Measurements from ENCODE around the gene PPP1R7.
A peak's percentile ranks its signal among the peaks of the same experiment; 100 is the strongest.

PPP1R7 gene

DNA sequence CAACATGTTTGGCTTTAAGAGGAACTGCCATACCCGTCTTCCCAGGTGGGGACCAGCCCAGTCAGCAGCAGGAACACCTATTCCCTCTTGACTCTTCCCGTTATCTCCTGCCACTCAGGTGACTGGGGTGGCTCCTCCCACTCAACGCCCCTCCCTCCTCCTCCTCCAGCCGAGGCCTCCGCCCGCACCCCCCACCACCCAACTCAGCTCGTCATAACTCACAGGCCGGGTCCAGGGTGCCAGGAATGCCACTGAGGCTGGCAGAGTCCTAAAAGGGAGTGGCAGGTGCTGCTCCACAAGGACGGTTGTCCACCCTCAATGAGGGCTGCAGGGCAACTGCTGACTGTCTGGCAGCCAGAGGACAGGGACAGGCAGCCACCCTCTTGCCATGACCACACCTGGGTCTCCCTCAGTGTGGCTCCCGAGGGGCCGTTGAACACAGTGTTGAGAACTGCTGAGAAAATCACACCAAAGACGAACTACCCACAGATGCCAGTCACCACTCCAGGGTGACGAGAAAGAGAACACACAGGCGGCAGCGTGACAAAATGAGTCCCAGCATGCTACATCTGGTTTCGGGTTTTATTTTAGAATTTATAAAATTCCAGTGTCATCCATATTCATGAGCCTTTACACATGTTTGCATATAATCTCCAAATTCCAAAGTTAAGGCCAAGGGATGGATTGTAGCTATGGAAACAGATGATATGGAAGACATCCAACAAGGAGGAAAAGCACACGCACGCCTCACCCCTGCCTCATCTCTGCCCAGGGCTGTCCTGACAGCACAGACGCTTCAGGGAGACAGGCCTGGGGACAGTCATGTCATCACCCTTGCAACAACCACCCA is 76.7 kb downstream of the PPP1R7 start:
- no peak for TF ChIP-seq Cebpa-rat (IDR thresholded peaks at IDR 0.05)
- Histone ChIP-seq H3K36me3 (peaks cover 52 to 74% (median 65%) of the 10 kb centered on the region in 11 experiments), H3K27ac (no peak overlapping the region), H3K4me2 (no peak overlapping the region), H3K4me3 (no peak overlapping the region), H3K4me1 (peaks cover 13 to 23% (median 16%) of the 10 kb centered on the region in 10 experiments; a peak in 19 of 20 replicates), H3K27me3 (no peaks in the 10 kb centered on the region), H3K9ac (no peak overlapping the region), H4K20me1 (peaks cover 7 to 92% (median 41%) of the 10 kb centered on the region in 11 experiments; a peak in 17 of 22 replicates), H3K9me3 (replicated peaks in 1 of 11) (no peaks in the 10 kb centered on the region)

DNA sequence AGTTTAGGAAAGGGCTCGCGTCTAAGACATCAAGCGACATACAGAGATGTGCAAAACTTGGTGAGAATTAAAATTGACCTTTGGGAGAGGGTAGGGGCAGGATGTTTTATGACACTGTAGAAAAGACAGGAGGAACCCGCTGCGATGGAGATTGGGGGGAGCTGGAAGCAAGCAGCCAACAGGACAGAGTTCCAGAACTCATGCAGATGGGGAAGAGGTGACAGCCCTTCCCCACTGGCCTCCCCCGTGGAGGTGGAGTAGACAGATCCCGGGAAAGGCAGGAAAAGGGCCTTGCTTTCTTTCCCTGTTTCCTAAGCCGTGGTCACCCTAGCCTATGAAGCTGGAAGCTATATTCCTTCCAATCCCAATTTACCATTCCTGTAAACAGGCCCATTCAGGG is 77.3 kb downstream of the PPP1R7 start:
- H3K27ac ChIP-seq, result peak overlapping the region in 1 of 11 experiments; percentile 5; a peak in 1 of 22 replicates
- no peaks in the 10 kb centered on the region for H3K27me3 ChIP-seq
- H4K20me1 ChIP-seq, result peaks cover 9 to 97% (median 47%) of the 10 kb centered on the region in 11 experiments; a peak in 18 of 22 replicates
- H3K9me3 ChIP-seq (replicated peaks in 1 of 11), result no peaks in the 10 kb centered on the region
- TF ChIP-seq Cebpa-rat (IDR thresholded peaks at IDR 0.05), result no peak
- no peak overlapping the region for H3K4me3 ChIP-seq
- peaks cover 14 to 23% (median 16%) of the 10 kb centered on the region in 10 experiments; a peak in 19 of 20 replicates for H3K4me1 ChIP-seq
- peaks cover 58 to 81% (median 72%) of the 10 kb centered on the region in 11 experiments for H3K36me3 ChIP-seq
- H3K9ac ChIP-seq, result no peak overlapping the region
- no peak overlapping the region for H3K4me2 ChIP-seq

DNA sequence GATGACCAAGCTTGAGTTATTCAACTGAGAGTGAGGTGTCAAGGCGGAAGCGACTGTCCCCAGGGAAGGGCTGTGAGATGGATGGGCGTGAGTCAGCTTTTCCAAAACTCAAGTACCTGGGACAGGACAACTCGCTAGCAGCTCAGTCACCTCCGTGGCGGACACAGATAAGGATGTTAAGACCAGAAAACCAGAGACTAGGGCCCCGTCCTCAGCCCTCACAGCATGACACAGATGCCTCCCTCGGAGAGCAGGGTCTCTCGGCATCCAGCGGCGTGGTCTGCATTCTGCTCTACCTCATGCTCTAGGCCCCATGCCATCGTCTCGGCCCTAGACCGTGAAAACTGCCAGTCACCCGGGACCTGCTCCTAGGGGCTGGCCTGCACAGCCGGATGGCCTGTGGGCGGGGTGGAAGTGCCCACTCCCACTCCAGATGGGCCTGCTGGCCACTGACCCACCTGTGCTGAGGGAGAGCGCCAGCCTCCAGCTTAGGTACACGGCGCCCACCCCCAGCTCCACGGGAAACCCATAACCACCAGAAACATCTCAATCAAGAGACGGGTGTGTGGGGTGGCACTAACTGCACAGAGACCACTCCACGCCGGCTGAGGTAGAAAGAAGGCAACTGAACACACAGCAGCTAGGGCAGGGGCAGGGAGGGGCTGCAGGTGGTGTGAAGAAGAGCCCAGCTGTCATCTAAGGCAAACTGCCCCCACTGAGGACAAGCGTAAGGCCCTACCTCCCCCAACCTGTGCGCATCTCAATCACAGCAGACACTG is 78.0 kb downstream of the PPP1R7 start:
- Histone ChIP-seq H3K4me1 (peaks cover 9 to 24% (median 17%) of the 10 kb centered on the region in 10 experiments; a peak in 19 of 20 replicates), H3K4me3 (no peak overlapping the region), H3K36me3 (peaks cover 65 to 87% (median 79%) of the 10 kb centered on the region in 11 experiments), H3K27ac (peak overlapping the region in 1 of 11 experiments; percentile 5; a peak in 1 of 22 replicates), H3K27me3 (no peaks in the 10 kb centered on the region), H3K9ac (no peak overlapping the region), H3K4me2 (no peak overlapping the region), H3K9me3 (replicated peaks in 1 of 11) (no peaks in the 10 kb centered on the region), H4K20me1 (peaks cover 9 to 97% (median 49%) of the 10 kb centered on the region in 11 experiments; a peak in 19 of 22 replicates)
- no peak for TF ChIP-seq Cebpa-rat (IDR thresholded peaks at IDR 0.05)

DNA sequence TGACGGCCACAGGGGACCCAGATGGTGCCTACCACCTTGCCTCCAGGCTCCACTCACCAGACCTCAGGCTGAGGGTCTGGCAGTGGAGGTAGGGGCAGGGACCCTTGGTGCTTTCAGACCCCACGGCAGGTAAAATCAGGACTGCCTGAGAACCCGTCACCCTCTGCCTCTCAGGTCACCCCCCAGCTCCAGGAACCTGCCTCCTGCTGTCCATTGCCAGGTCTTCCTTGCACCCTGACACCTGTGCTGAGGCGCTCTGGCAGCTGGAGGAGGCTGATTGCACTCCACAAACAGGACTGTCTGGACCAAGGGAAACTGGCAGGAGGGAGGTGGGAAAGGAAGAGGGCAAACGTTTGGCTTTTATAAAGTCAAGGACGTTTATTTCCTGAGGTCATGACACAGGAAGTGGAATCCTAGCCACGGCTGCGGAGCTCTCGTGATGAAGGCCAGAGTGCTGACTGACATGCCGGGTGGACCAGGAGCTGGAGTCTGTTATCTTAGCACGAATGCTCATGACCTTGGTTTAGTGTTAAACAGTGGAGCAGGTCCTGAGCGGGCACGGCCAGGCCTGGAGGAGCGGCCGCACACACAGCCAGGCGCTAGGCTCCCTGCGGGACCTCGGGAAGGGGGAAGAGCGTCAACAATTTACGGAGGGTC is 78.7 kb downstream of the PPP1R7 start:
- no peak overlapping the region for H3K9ac ChIP-seq
- H3K4me3 ChIP-seq, result no peak overlapping the region

DNA sequence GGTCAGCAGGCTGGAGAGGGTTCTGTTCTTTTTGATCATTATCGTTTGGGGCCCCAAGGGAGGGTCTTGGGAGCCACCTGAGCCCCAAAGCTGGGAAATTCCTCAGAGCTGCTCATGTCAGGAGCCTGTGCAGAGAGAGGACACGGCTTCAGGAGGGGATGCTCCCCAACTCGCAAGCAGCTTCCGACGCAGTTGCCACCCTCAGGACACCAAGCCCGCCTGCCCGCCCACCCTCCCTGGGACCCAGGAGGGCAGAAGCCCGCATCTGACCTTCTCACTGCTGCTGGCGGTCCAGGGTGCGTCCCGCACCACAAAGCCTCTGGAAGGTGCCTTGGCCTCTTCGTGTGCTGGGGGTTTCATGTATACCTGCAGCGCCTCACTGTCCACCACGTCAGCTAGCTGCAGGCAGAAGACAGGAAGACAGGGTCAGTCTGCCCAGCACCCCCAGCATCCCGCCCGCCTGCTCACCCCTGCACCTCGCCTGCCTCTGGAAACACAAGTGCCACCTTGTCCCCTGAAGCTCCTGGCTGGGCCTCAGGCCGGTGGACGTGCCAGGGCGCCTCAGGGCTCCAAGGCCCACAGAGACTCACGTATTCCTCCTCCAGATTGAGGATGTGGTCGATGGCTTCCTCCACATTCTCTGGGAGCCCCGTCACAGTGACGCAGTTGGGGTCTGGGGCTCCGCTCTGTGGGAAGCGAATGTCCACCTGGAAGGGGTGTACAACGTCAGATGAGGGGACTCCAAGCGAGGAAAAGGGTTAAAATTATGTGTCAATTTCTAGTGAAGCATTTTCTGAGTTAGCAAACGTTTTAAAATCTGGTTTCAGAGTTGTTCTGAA is 79.5 kb downstream of the PPP1R7 start:
- Histone ChIP-seq H3K36me3 (peaks cover 80 to 100% (median 93%) of the 10 kb centered on the region in 11 experiments), H3K4me1 (peaks cover 0 to 14% (median 4%) of the 10 kb centered on the region in 10 experiments; a peak in 7 of 20 replicates), H3K27ac (no peak overlapping the region), H3K4me2 (no peak overlapping the region), H3K9ac (no peak overlapping the region), H3K4me3 (no peak overlapping the region), H3K27me3 (no peaks in the 10 kb centered on the region), H3K9me3 (replicated peaks in 1 of 11) (no peaks in the 10 kb centered on the region), H4K20me1 (peaks cover 13 to 97% (median 55%) of the 10 kb centered on the region in 11 experiments; a peak in 20 of 22 replicates)
- no peak for TF ChIP-seq Cebpa-rat (IDR thresholded peaks at IDR 0.05)

More for the DNA sequence above, 78.7 kb downstream of the PPP1R7 start:
- Histone ChIP-seq H3K36me3 (peaks cover 72 to 95% (median 86%) of the 10 kb centered on the region in 11 experiments), H3K27me3 (no peaks in the 10 kb centered on the region), H3K9me3 (replicated peaks in 1 of 11) (no peaks in the 10 kb centered on the region), H3K27ac (no peak overlapping the region; a peak in 1 of 22 replicates), H4K20me1 (peaks cover 9 to 97% (median 52%) of the 10 kb centered on the region in 11 experiments; a peak in 19 of 22 replicates), H3K4me1 (peaks cover 2 to 19% (median 10%) of the 10 kb centered on the region in 10 experiments; a peak in 18 of 20 replicates), H3K4me2 (no peak overlapping the region)
- TF ChIP-seq Cebpa-rat (IDR thresholded peaks at IDR 0.05), result no peak

DNA sequence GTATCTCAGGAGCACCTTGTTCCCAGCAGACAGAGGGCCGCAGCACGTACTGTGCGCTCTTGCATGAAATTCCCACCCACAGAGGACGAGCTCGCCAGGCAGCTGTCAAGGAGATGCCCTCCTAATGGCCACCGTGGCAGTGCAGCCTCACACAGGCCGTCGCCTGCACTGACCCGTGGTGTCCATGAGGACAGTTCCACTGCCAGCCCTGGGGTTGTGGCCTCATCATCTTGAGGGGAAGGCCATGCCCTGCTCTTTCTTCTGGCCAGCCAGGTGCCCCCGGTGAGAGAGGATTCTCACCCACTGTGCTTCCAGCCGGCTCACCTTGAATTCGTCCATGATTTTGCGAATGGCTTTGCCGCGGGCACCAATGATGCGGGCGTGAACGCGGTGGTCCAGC is 80.2 kb downstream of the PPP1R7 start:
- no peak for TF ChIP-seq Cebpa-rat (IDR thresholded peaks at IDR 0.05)
- no peak overlapping the region for H3K4me2 ChIP-seq
- peaks cover 13 to 97% (median 56%) of the 10 kb centered on the region in 11 experiments; a peak in 20 of 22 replicates for H4K20me1 ChIP-seq
- no peak overlapping the region for H3K4me3 ChIP-seq
- H3K36me3 ChIP-seq, result peaks cover 87 to 100% (median 97%) of the 10 kb centered on the region in 11 experiments
- H3K9me3 ChIP-seq (replicated peaks in 1 of 11), result no peaks in the 10 kb centered on the region
- no peaks in the 10 kb centered on the region for H3K27me3 ChIP-seq
- no peak overlapping the region for H3K9ac ChIP-seq
- H3K27ac ChIP-seq, result no peak overlapping the region
- peaks cover 0 to 14% (median 4%) of the 10 kb centered on the region in 10 experiments; a peak in 7 of 20 replicates for H3K4me1 ChIP-seq

DNA sequence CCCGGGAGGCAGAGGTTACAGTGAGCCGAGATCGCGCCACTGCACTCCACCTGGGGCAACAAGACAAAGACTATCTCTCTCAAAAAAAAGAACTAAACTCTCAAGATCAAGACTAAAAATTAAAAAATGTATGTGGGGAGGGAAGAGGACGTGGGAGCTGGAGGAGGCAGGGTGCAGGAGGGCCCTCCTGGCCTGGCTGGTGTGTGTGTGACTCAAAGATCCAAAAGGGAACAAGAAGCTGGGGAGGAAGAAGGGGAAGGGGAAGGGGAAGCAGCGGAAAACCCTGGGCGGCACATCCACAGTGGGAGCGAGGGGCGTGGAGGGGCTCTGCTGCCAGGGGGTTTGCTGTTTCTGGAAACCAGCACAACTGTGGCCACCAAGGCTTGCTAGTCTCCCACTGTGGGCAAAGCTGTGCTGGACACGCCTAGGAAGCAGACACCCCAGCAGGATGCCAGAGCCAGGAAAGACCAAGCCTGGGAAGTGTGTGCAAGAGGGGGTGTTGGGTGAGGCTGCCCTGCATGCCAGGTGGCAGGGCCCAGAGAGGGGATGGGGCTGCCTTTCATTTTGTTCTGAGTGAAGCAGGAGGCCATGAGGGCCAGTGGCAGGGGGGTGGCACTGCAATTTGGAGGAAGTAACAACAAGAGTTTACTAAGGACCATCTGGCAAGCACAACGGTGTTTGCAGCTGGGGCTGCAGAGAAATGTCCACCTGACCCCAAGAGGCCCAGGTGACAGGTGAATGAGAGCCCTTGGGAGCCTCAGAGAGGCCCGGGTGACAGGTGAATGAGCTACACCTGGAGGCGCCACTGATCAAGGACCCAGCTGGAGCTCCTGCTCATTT is 82.7 kb downstream of the PPP1R7 start:
- peaks cover 98 to 100% (median 99%) of the 10 kb centered on the region in 11 experiments for H3K36me3 ChIP-seq
- peaks cover 0 to 11% (median 3%) of the 10 kb centered on the region in 10 experiments; a peak in 6 of 20 replicates for H3K4me1 ChIP-seq
- no peak for TF ChIP-seq Cebpa-rat (IDR thresholded peaks at IDR 0.05)
- no peaks in the 10 kb centered on the region for H3K9me3 ChIP-seq (replicated peaks in 1 of 11)
- no peak overlapping the region for H3K9ac ChIP-seq
- peaks cover 9 to 97% (median 54%) of the 10 kb centered on the region in 11 experiments; a peak in 21 of 22 replicates for H4K20me1 ChIP-seq
- H3K27ac ChIP-seq, result no peak overlapping the region
- peak overlapping the region in 1 of 11 experiments; percentile 7; a peak in 1 of 22 replicates for H3K4me2 ChIP-seq
- H3K27me3 ChIP-seq, result no peaks in the 10 kb centered on the region
- no peak overlapping the region for H3K4me3 ChIP-seq
